Ishikawa (cell line): ENCODE measurements around the gene HTT.

Experiments
- CEBPB ChIP-seq: IDR thresholded peaks from 2 replicates; pipeline ENCODE4 v1.6.1; 2012
- CREB1 ChIP-seq: IDR thresholded peaks from 2 replicates; pipeline ENCODE4 v1.6.1; 2012; ENCODE audit warnings: low read depth
- EGR1 ChIP-seq: IDR thresholded peaks from 2 replicates; pipeline ENCODE4 v1.6.1; 2012
- EP300 ChIP-seq: IDR thresholded peaks from 2 replicates; pipeline ENCODE4 v1.6.1; 2012; ENCODE audit warnings: borderline replicate concordance
- FOXM1 ChIP-seq: IDR thresholded peaks from 2 replicates; pipeline ENCODE4 v1.6.1; 2012; ENCODE audit warnings: low read depth, borderline replicate concordance
- NFIC ChIP-seq: IDR thresholded peaks from 2 replicates; pipeline ENCODE4 v1.6.1; 2012
- RAD21 ChIP-seq: IDR thresholded peaks from 2 replicates; pipeline ENCODE4 v1.6.1; 2012; ENCODE audit warnings: low read depth
- REST ChIP-seq: IDR thresholded peaks from 2 replicates; pipeline ENCODE4 v1.6.1; 2012; ENCODE audit warnings: low read depth, mild to moderate bottlenecking
- TAF1 ChIP-seq: IDR thresholded peaks from 2 replicates; pipeline ENCODE4 v1.6.1; 2012; ENCODE audit warnings: low read depth, mild to moderate bottlenecking
- TCF12 ChIP-seq: IDR thresholded peaks from 2 replicates; pipeline ENCODE4 v1.6.1; 2012; ENCODE audit warnings: low read depth
- TEAD4 ChIP-seq: IDR thresholded peaks from 2 replicates; pipeline ENCODE4 v1.6.1; 2012
- USF1 ChIP-seq: IDR thresholded peaks from 2 replicates; pipeline ENCODE4 v1.6.1; 2012
- YY1 ChIP-seq: IDR thresholded peaks from 2 replicates; pipeline ENCODE4 v1.6.1; 2012; ENCODE audit warnings: low read depth
- ZBTB7A ChIP-seq: IDR thresholded peaks from 2 replicates; pipeline ENCODE4 v1.6.1; 2012; ENCODE audit warnings: low read depth
- TF ChIP-seq, protein P1 (sequence below): IDR thresholded peaks from 2 replicates; pipeline ENCODE4 v1.6.1; 2012

Gene HTT

GRCh38 chr4:3179126-3179706 lies 104.7 kb downstream of the HTT start:
- no peak for TF ChIP-seq ZBTB7A
- TF ChIP-seq CREB1 = no peak
- TF ChIP-seq REST = no peak
- no peak for TF ChIP-seq RAD21
- no peak for TF ChIP-seq NFIC

GRCh38 chr4:3183008-3183407 lies 108.5 kb downstream of the HTT start:
- no peak for TF ChIP-seq TAF1
- no peak for TF ChIP-seq NFIC
- TF ChIP-seq CREB1 = no peak
- no peak for TF ChIP-seq YY1
- no peak for TF ChIP-seq FOXM1
- TF ChIP-seq EP300 = no peak

- TF ChIP-seq EGR1 (no peak), TEAD4 (no peak), ZBTB7A (no peak), REST (no peak), CEBPB (no peak), YY1 (no peak), FOXM1 (no peak), CREB1 (no peak), USF1 (no peak), TCF12 (no peak), EP300 (no peak)
- TF ChIP-seq, protein P1, sequence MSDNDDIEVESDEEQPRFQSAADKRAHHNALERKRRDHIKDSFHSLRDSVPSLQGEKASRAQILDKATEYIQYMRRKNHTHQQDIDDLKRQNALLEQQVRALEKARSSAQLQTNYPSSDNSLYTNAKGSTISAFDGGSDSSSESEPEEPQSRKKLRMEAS = no peak
Measured at GRCh38 chr4:3184725-3185124, 110.2 kb downstream of the HTT start.

DNA sequence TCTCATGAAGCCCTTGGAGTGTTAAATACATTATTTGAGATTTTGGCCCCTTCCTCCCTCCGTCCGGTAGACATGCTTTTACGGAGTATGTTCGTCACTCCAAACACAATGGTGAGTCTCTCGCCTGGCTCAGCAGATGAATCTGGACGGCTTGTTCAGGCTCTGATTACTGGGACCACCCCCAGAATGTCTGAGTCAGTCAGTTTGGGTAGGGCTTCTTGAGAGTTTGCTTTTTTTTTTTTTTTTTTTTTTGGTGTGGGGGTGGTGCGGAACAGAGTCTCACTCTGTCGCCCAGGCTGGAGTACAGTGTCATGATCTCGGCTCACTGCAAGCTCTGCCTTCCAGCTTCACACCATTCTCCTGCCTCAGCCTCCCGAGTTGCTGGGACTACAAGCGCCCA lies 112.1 kb downstream of the HTT start:
- no peak for TF ChIP-seq CEBPB

- TF ChIP-seq YY1 (no peak), EGR1 (no peak), FOXM1 (no peak), NFIC (no peak), RAD21 (no peak), ZBTB7A (no peak), TAF1 (no peak), TCF12 (no peak), TEAD4 (no peak), CREB1 (no peak), REST (no peak)
- TF ChIP-seq, protein P1 = no peak
Measured at GRCh38 chr4:3188118-3188517, 113.6 kb downstream of the HTT start.

- no peak for TF ChIP-seq TCF12
- TF ChIP-seq, protein P1 = no peak
- no peak for TF ChIP-seq TAF1
- no peak for TF ChIP-seq YY1
- TF ChIP-seq CEBPB = no peak
Measured at GRCh38 chr4:3189459-3189858, 115.0 kb downstream of the HTT start.
